ENCODE data around the gene EPHA2.

EPHA2 gene

GRCh38 chr1:16150508-16150907 lies 5.4 kb downstream of the EPHA2 start:
- Histone ChIP-seq H3K36me3 (ENCODE audit: control insufficient read depth, insufficient read depth, low read length) (no peaks in the 10 kb centered on the region), H3K4me1 (ENCODE audit: control insufficient read depth, insufficient read depth, low read length, poor library complexity, severe bottlenecking) (peaks cover 22% of the 10 kb centered on the region), H3K27ac (ENCODE audit: insufficient read depth, low read length, poor library complexity, severe bottlenecking) (no peak overlapping the region), H3K9me3 (ENCODE audit: control insufficient read depth, low read length) (no peaks in the 10 kb centered on the region), H3K27me3 (replicated peaks; ENCODE audit: control insufficient read depth, insufficient read depth, low read length, poor library complexity, severe bottlenecking) (peaks cover 3% of the 10 kb centered on the region), H3K4me3 (ENCODE audit: insufficient read depth, low read depth, low read length, poor library complexity, severe bottlenecking) (no peak overlapping the region)
- DNase-seq, result no peak

GRCh38 chr1:16149702-16150488 lies 6.0 kb downstream of the EPHA2 start:
- Histone ChIP-seq H3K27me3 (replicated peaks; ENCODE audit: control insufficient read depth, insufficient read depth, low read length, poor library complexity, severe bottlenecking) (peaks cover 3% of the 10 kb centered on the region), H3K27ac (ENCODE audit: insufficient read depth, low read length, poor library complexity, severe bottlenecking) (no peak overlapping the region), H3K36me3 (ENCODE audit: control insufficient read depth, insufficient read depth, low read length) (no peaks in the 10 kb centered on the region), H3K4me1 (ENCODE audit: control insufficient read depth, insufficient read depth, low read length, poor library complexity, severe bottlenecking) (peaks cover 15% of the 10 kb centered on the region), H3K9me3 (ENCODE audit: control insufficient read depth, low read length) (no peaks in the 10 kb centered on the region), H3K4me3 (ENCODE audit: insufficient read depth, low read depth, low read length, poor library complexity, severe bottlenecking) (no peak overlapping the region)
- no peak for DNase-seq

GRCh38 chr1:16149146-16149545 lies 6.7 kb downstream of the EPHA2 start:
- H3K27me3 ChIP-seq (replicated peaks; ENCODE audit: control insufficient read depth, insufficient read depth, low read length, poor library complexity, severe bottlenecking), result peaks cover 3% of the 10 kb centered on the region
- H3K36me3 ChIP-seq (ENCODE audit: control insufficient read depth, insufficient read depth, low read length), result no peaks in the 10 kb centered on the region
- DNase-seq, result no peak
- no peaks in the 10 kb centered on the region for H3K9me3 ChIP-seq (ENCODE audit: control insufficient read depth, low read length)
- no peak overlapping the region for H3K27ac ChIP-seq (ENCODE audit: insufficient read depth, low read length, poor library complexity, severe bottlenecking)
- H3K4me3 ChIP-seq (ENCODE audit: insufficient read depth, low read depth, low read length, poor library complexity, severe bottlenecking), result no peak overlapping the region
- peaks cover 8% of the 10 kb centered on the region for H3K4me1 ChIP-seq (ENCODE audit: control insufficient read depth, insufficient read depth, low read length, poor library complexity, severe bottlenecking)

- no peak for DNase-seq
- Histone ChIP-seq H3K36me3 (ENCODE audit: control insufficient read depth, insufficient read depth, low read length) (no peaks in the 10 kb centered on the region), H3K4me1 (ENCODE audit: control insufficient read depth, insufficient read depth, low read length, poor library complexity, severe bottlenecking) (peaks cover 4% of the 10 kb centered on the region), H3K4me3 (ENCODE audit: insufficient read depth, low read depth, low read length, poor library complexity, severe bottlenecking) (no peak overlapping the region), H3K27me3 (replicated peaks; ENCODE audit: control insufficient read depth, insufficient read depth, low read length, poor library complexity, severe bottlenecking) (peaks cover 3% of the 10 kb centered on the region), H3K9me3 (ENCODE audit: control insufficient read depth, low read length) (no peaks in the 10 kb centered on the region), H3K27ac (ENCODE audit: insufficient read depth, low read length, poor library complexity, severe bottlenecking) (no peak overlapping the region)
Observed at GRCh38 chr1:16148329-16149092, 7.4 kb downstream of the EPHA2 start.

- Histone ChIP-seq H3K27me3 (replicated peaks; ENCODE audit: control insufficient read depth, insufficient read depth, low read length, poor library complexity, severe bottlenecking) (peaks cover 3% of the 10 kb centered on the region), H3K9me3 (ENCODE audit: control insufficient read depth, low read length) (no peaks in the 10 kb centered on the region), H3K4me1 (ENCODE audit: control insufficient read depth, insufficient read depth, low read length, poor library complexity, severe bottlenecking) (peaks cover 4% of the 10 kb centered on the region), H3K4me3 (ENCODE audit: insufficient read depth, low read depth, low read length, poor library complexity, severe bottlenecking) (no peak overlapping the region), H3K36me3 (ENCODE audit: control insufficient read depth, insufficient read depth, low read length) (no peaks in the 10 kb centered on the region), H3K27ac (ENCODE audit: insufficient read depth, low read length, poor library complexity, severe bottlenecking) (no peak overlapping the region)
- no peak for DNase-seq
Observed at GRCh38 chr1:16147156-16147926, 8.5 kb downstream of the EPHA2 start.

- no peak for DNase-seq
- Histone ChIP-seq H3K4me3 (ENCODE audit: insufficient read depth, low read depth, low read length, poor library complexity, severe bottlenecking) (no peak overlapping the region), H3K9me3 (ENCODE audit: control insufficient read depth, low read length) (no peaks in the 10 kb centered on the region), H3K27ac (ENCODE audit: insufficient read depth, low read length, poor library complexity, severe bottlenecking) (no peak overlapping the region), H3K27me3 (replicated peaks; ENCODE audit: control insufficient read depth, insufficient read depth, low read length, poor library complexity, severe bottlenecking) (peaks cover 1% of the 10 kb centered on the region), H3K4me1 (ENCODE audit: control insufficient read depth, insufficient read depth, low read length, poor library complexity, severe bottlenecking) (peaks cover 4% of the 10 kb centered on the region), H3K36me3 (ENCODE audit: control insufficient read depth, insufficient read depth, low read length) (no peaks in the 10 kb centered on the region)
Observed at GRCh38 chr1:16146279-16147155, 9.4 kb downstream of the EPHA2 start.

- no peak for DNase-seq
- no peaks in the 10 kb centered on the region for H3K36me3 ChIP-seq (ENCODE audit: control insufficient read depth, insufficient read depth, low read length)
- no peaks in the 10 kb centered on the region for H3K9me3 ChIP-seq (ENCODE audit: control insufficient read depth, low read length)
- H3K27me3 ChIP-seq (replicated peaks; ENCODE audit: control insufficient read depth, insufficient read depth, low read length, poor library complexity, severe bottlenecking), result no peaks in the 10 kb centered on the region
- H3K4me3 ChIP-seq (ENCODE audit: insufficient read depth, low read depth, low read length, poor library complexity, severe bottlenecking), result no peak overlapping the region
- no peak overlapping the region for H3K27ac ChIP-seq (ENCODE audit: insufficient read depth, low read length, poor library complexity, severe bottlenecking)
- H3K4me1 ChIP-seq (ENCODE audit: control insufficient read depth, insufficient read depth, low read length, poor library complexity, severe bottlenecking), result peaks cover 4% of the 10 kb centered on the region
Observed at GRCh38 chr1:16145662-16146278, 10.1 kb downstream of the EPHA2 start.

- no peak overlapping the region for H3K4me3 ChIP-seq (ENCODE audit: insufficient read depth, low read depth, low read length, poor library complexity, severe bottlenecking)
- no peak overlapping the region for H3K27ac ChIP-seq (ENCODE audit: insufficient read depth, low read length, poor library complexity, severe bottlenecking)
- no peaks in the 10 kb centered on the region for H3K27me3 ChIP-seq (replicated peaks; ENCODE audit: control insufficient read depth, insufficient read depth, low read length, poor library complexity, severe bottlenecking)
- no peaks in the 10 kb centered on the region for H3K9me3 ChIP-seq (ENCODE audit: control insufficient read depth, low read length)
- H3K36me3 ChIP-seq (ENCODE audit: control insufficient read depth, insufficient read depth, low read length), result no peaks in the 10 kb centered on the region
- DNase-seq, result no peak
- H3K4me1 ChIP-seq (ENCODE audit: control insufficient read depth, insufficient read depth, low read length, poor library complexity, severe bottlenecking), result peaks cover under 1% of the 10 kb centered on the region
Observed at GRCh38 chr1:16145030-16145661, 10.7 kb downstream of the EPHA2 start.

Data from effector memory CD4-positive, alpha-beta T cell (primary cell).